ENCODE data around the gene CUBN. TPM values are rescaled to one million over a fixed set of nuclear protein-coding genes. Genes with fewer than 3 reads are reported as not detected.

CUBN gene
- total and polyA plus RNA-seq, 7 experiments from 2014 or later: 0.39 to 17.5 (median 7.0) TPM

GRCh38 chr10:16923726-16924125 is 205.9 kb downstream of the CUBN start:
- intact Hi-C loops (cut with micrococcal nuclease): no loop called here

DNA sequence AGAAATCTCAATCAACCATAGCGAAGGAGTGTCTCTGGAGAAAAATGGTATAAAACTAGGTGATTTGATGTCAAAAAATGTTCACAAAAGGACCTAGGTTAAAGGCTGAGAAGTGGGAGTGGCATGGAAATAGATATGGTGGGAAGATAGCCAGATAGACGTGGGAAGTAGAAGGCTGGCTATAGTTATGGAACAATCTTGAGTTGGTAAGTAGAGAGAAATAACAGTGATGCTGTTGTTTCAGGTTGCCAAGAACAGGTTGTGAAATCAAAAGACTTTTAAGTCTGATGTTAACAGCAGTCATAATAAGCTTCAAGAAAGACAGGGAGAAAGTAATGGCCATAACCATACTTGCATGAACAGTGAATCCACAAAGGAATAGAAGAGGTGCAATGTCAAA is 206.3 kb downstream of the CUBN start:
- Mint-ChIP-seq H3K4me1 (no peaks in the 10 kb centered on the region), H3K27ac (no peak overlapping the region), H3K27me3 (peaks cover 0 to 9% (median 0%) of the 10 kb centered on the region in 5 donors), H3K36me3 (peaks cover 0 to 39% (median 25%) of the 10 kb centered on the region in 5 donors), H3K4me3 (no peak overlapping the region), H3K9me3 (peaks cover 0 to 4% (median 0%) of the 10 kb centered on the region in 11 donors)
- Histone ChIP-seq H3K4me3 (ENCODE audit: low read length) (no peak overlapping the region), H3K9me3 (ENCODE audit: control insufficient read depth in 2 of 3, low read length in 3 of 3) (no peaks in the 10 kb centered on the region), H3K27me3 (ENCODE audit: control insufficient read depth in 2 of 2, insufficient read depth in 2 of 2, low read length in 2 of 2) (no peaks in the 10 kb centered on the region), H3K27ac (ENCODE audit: low read depth, low read length) (no peak overlapping the region), H3K4me1 (ENCODE audit: control insufficient read depth in 2 of 2, insufficient read depth in 2 of 2, low read length in 2 of 2) (no peaks in the 10 kb centered on the region), H3K36me3 (ENCODE audit: control insufficient read depth in 2 of 3, insufficient read depth in 3 of 3, low read length in 3 of 3) (no peaks in the 10 kb centered on the region)
- ATAC-seq: no peak
- intact Hi-C loops (cut with micrococcal nuclease): no loop called here
- no peak for DNase-seq
- POLR2A ChIA-PET: no interaction called here
- CTCF ChIA-PET: no interaction called here

More at GRCh38 chr10:16923726-16924125, 205.9 kb downstream of the CUBN start:
- no peak for ATAC-seq
- no peaks in the 10 kb centered on the region for H3K4me1 ChIP-seq (ENCODE audit: control insufficient read depth in 2 of 2, insufficient read depth in 2 of 2, low read length in 2 of 2)
- Mint-ChIP-seq H3K27me3 (peaks cover 0 to 10% (median 0%) of the 10 kb centered on the region in 5 donors), H3K4me1 (no peaks in the 10 kb centered on the region), H3K4me3 (no peak overlapping the region), H3K36me3 (peaks cover 0 to 35% (median 25%) of the 10 kb centered on the region in 5 donors), H3K27ac (no peak overlapping the region), H3K9me3 (peaks cover 0 to 4% (median 0%) of the 10 kb centered on the region in 11 donors)
- DNase-seq: no peak
- no peak overlapping the region for H3K4me3 ChIP-seq (ENCODE audit: low read length)
- no peaks in the 10 kb centered on the region for H3K36me3 ChIP-seq (ENCODE audit: control insufficient read depth in 2 of 3, insufficient read depth in 3 of 3, low read length in 3 of 3)
- ChIA-PET POLR2A (no interaction called here), CTCF (no interaction called here)
- no peak overlapping the region for H3K27ac ChIP-seq (ENCODE audit: low read depth, low read length)
- no peaks in the 10 kb centered on the region for H3K27me3 ChIP-seq (ENCODE audit: control insufficient read depth in 2 of 2, insufficient read depth in 2 of 2, low read length in 2 of 2)
- no peaks in the 10 kb centered on the region for H3K9me3 ChIP-seq (ENCODE audit: control insufficient read depth in 2 of 3, low read length in 3 of 3)

DNA sequence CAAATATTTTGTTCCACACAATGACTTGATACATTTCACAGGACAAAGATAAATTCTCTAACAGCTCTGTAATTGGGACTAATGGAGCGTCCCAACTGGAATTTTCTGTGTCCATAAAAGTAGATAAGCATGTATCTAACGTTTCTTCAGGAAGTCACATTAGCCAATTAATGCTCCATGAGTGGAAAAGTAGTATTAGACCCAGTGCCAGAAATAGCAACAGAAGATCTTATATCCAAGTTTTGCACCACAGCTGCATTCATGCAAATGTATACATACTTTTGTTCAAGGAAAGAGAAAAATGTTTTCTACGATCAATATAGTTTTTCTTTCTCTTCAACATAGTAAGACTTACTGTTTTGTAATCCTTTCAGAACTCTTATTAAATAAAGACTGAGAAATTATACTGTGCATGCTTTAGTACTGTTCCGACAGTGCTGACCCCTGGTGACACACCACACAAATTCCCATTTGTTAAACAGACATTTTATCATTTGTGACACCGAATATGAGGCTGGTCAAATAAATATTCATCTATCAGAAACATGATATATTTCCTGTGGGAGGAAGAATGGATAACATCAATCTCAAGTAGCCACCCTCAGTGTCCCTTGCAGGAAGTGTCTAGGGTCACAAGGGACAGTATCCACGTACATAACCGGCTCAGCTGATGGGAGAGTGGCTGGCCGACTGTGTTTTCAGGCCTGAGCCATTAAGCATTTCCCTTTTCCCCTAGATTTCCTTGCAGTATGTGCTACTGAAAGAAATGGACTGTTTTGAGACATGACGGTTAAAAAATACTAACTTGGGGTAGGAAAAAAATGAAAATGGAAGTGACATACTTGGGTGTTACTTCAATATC is 210.3 kb downstream of the CUBN start:
- intact Hi-C loops (cut with micrococcal nuclease): no loop called here
- POLR2A ChIA-PET: interaction anchor here (0.6 kb wide), 1 partner anchor 87 kb away, joined by 3 read pairs; no protein-coding TSS in a partner anchor
- no peak for ATAC-seq
- CTCF ChIA-PET: no interaction called here
- H3K36me3 ChIP-seq (ENCODE audit: control insufficient read depth in 2 of 3, insufficient read depth in 3 of 3, low read length in 3 of 3): peaks cover 0 to 3% (median 0%) of the 10 kb centered on the region in 3 experiments
- H3K9me3 ChIP-seq (ENCODE audit: control insufficient read depth in 2 of 3, low read length in 3 of 3): no peaks in the 10 kb centered on the region
- Mint-ChIP-seq H3K27me3 (no peaks in the 10 kb centered on the region), H3K9me3 (no peaks in the 10 kb centered on the region), H3K4me3 (no peak overlapping the region), H3K36me3 (peaks cover 2 to 27% (median 18%) of the 10 kb centered on the region in 5 donors), H3K27ac (no peak overlapping the region), H3K4me1 (peaks cover 0 to 3% (median 0%) of the 10 kb centered on the region in 7 donors)
- no peak for DNase-seq
- H3K4me3 ChIP-seq (ENCODE audit: low read length): no peak overlapping the region
- H3K27me3 ChIP-seq (ENCODE audit: control insufficient read depth in 2 of 2, insufficient read depth in 2 of 2, low read length in 2 of 2): no peaks in the 10 kb centered on the region
- no peaks in the 10 kb centered on the region for H3K4me1 ChIP-seq (ENCODE audit: control insufficient read depth in 2 of 2, insufficient read depth in 2 of 2, low read length in 2 of 2)
- no peak overlapping the region for H3K27ac ChIP-seq (ENCODE audit: low read depth, low read length)

DNA sequence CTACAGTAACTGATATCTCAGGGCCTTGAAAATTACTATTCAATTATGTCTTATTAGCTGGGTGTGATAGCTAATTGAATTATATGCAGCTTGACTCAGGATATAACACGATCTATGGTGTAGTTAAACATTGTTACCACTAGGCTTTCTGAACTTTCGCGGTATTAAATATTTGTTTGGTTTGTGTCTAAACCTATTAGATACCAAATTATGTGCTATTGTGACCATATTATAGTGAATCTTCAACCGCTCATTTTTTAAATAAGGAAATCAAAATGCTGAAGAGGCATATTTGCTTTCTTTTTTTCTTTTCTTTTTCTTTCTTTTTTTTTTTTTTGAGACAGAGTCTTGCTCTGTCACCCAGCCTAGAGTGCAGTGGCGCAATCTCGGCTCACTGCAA is 213.1 kb downstream of the CUBN start:
- Histone ChIP-seq H3K27me3 (ENCODE audit: control insufficient read depth in 2 of 2, insufficient read depth in 2 of 2, low read length in 2 of 2) (no peaks in the 10 kb centered on the region), H3K27ac (ENCODE audit: low read depth, low read length) (no peak overlapping the region), H3K4me1 (ENCODE audit: control insufficient read depth in 2 of 2, insufficient read depth in 2 of 2, low read length in 2 of 2) (no peaks in the 10 kb centered on the region), H3K36me3 (ENCODE audit: control insufficient read depth in 2 of 3, insufficient read depth in 3 of 3, low read length in 3 of 3) (peaks cover 0 to 16% (median 0%) of the 10 kb centered on the region in 3 experiments), H3K4me3 (ENCODE audit: low read length) (no peak overlapping the region), H3K9me3 (ENCODE audit: control insufficient read depth in 2 of 3, low read length in 3 of 3) (no peaks in the 10 kb centered on the region)
- no peaks in the 10 kb centered on the region for H3K9me3 Mint-ChIP-seq
- H3K27me3 Mint-ChIP-seq: peaks cover 0 to 4% (median 0%) of the 10 kb centered on the region in 5 donors
- H3K4me1 Mint-ChIP-seq: peaks cover 0 to 3% (median 0%) of the 10 kb centered on the region in 7 donors
- ChIA-PET POLR2A (no interaction called here), CTCF (no interaction called here)
- H3K4me3 Mint-ChIP-seq: no peak overlapping the region
- H3K36me3 Mint-ChIP-seq: peaks cover 2 to 42% (median 24%) of the 10 kb centered on the region in 5 donors
- intact Hi-C loops (cut with micrococcal nuclease): no loop called here
- H3K27ac Mint-ChIP-seq: no peak overlapping the region
- no peak for DNase-seq
- ATAC-seq: no peak

DNA sequence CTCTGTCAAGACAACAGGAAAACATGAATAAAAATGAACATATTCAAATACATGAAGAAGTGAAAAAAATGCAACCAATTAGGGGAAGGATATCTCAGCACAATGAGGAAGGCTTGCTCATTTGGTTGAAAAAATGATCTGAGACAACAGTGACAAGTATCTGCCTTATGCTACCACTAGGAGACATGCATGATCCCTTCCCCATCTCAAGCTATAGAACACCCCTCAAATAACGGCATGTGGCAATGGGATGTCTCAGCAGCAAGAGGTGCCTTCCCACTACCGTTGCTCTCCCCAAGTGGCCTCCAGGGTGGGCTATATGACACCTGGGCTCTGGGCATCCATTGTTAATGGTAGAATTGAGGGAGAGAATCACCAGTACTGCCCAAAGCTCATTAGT is 214.3 kb downstream of the CUBN start:
- no peaks in the 10 kb centered on the region for H3K9me3 ChIP-seq (ENCODE audit: control insufficient read depth in 2 of 3, low read length in 3 of 3)
- H3K36me3 ChIP-seq (ENCODE audit: control insufficient read depth in 2 of 3, insufficient read depth in 3 of 3, low read length in 3 of 3): peaks cover 0 to 16% (median 0%) of the 10 kb centered on the region in 3 experiments
- POLR2A ChIA-PET: no interaction called here
- no peaks in the 10 kb centered on the region for H3K27me3 ChIP-seq (ENCODE audit: control insufficient read depth in 2 of 2, insufficient read depth in 2 of 2, low read length in 2 of 2)
- ATAC-seq (peak; percentile 54), DNase-seq (peak in 1 of 9 donors; percentile 7)
- no peak overlapping the region for H3K4me3 ChIP-seq (ENCODE audit: low read length)
- no peak overlapping the region for H3K27ac ChIP-seq (ENCODE audit: low read depth, low read length)
- no peaks in the 10 kb centered on the region for H3K4me1 ChIP-seq (ENCODE audit: control insufficient read depth in 2 of 2, insufficient read depth in 2 of 2, low read length in 2 of 2)
- Mint-ChIP-seq H3K4me1 (peaks cover 0 to 5% (median 3%) of the 10 kb centered on the region in 7 donors), H3K36me3 (peaks cover 2 to 46% (median 24%) of the 10 kb centered on the region in 5 donors), H3K9me3 (no peaks in the 10 kb centered on the region), H3K4me3 (no peak overlapping the region), H3K27ac (peak overlapping the region in 1 of 9 donors; percentile 41), H3K27me3 (peaks cover 0 to 11% (median 0%) of the 10 kb centered on the region in 5 donors)
- intact Hi-C loops (cut with micrococcal nuclease): no loop called here
- CTCF ChIA-PET: no interaction called here

DNA sequence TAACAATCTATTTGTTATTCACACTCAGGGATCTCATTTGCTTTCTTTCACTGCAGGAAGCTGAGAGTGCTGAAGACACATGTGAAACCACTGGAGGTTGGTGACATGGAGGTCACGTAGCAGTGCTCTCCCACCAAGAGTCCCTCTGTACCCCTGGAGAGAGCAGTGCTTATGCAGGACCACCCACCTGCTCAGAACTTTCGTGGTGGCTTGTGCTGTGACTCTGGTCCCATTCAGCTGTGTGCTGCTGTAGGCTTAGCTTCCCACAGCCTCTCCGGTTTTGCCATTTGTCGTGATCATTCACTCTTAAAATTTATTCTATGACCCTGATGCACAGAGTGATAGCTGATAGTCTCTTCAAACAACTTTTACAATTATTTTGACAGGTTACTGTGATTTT is 216.3 kb downstream of the CUBN start:
- no peaks in the 10 kb centered on the region for H3K27me3 ChIP-seq (ENCODE audit: control insufficient read depth in 2 of 2, insufficient read depth in 2 of 2, low read length in 2 of 2)
- ATAC-seq (no peak), DNase-seq (no peak)
- intact Hi-C loops (cut with micrococcal nuclease): no loop called here
- Mint-ChIP-seq H3K27ac (no peak overlapping the region), H3K27me3 (peaks cover 0 to 22% (median 0%) of the 10 kb centered on the region in 5 donors), H3K36me3 (peaks cover 2 to 41% (median 24%) of the 10 kb centered on the region in 5 donors), H3K4me3 (no peak overlapping the region), H3K9me3 (no peaks in the 10 kb centered on the region), H3K4me1 (peaks cover 0 to 7% (median 3%) of the 10 kb centered on the region in 7 donors)
- H3K4me3 ChIP-seq (ENCODE audit: low read length): no peak overlapping the region
- no peaks in the 10 kb centered on the region for H3K4me1 ChIP-seq (ENCODE audit: control insufficient read depth in 2 of 2, insufficient read depth in 2 of 2, low read length in 2 of 2)
- POLR2A ChIA-PET: no interaction called here
- H3K36me3 ChIP-seq (ENCODE audit: control insufficient read depth in 2 of 3, insufficient read depth in 3 of 3, low read length in 3 of 3): peaks cover 0 to 16% (median 0%) of the 10 kb centered on the region in 3 experiments
- H3K27ac ChIP-seq (ENCODE audit: low read depth, low read length): no peak overlapping the region
- CTCF ChIA-PET: no interaction called here
- H3K9me3 ChIP-seq (ENCODE audit: control insufficient read depth in 2 of 3, low read length in 3 of 3): no peaks in the 10 kb centered on the region

All from naive thymus-derived CD4-positive, alpha-beta T cell (primary cell).